HUDEP-2 (cell line): Measurements from ENCODE around the gene RNF130.
A peak's percentile ranks its signal among the peaks of the same experiment; 100 is the strongest.

ENCODE experiments used
- DNase-seq, 76 experiments: peaks; one replicate each; lab custom pipeline; 2025; ENCODE audit not compliant: unreplicated experiment in 76 of 76; lab: John Stamatoyannopoulos, UW

Gene RNF130

DNA sequence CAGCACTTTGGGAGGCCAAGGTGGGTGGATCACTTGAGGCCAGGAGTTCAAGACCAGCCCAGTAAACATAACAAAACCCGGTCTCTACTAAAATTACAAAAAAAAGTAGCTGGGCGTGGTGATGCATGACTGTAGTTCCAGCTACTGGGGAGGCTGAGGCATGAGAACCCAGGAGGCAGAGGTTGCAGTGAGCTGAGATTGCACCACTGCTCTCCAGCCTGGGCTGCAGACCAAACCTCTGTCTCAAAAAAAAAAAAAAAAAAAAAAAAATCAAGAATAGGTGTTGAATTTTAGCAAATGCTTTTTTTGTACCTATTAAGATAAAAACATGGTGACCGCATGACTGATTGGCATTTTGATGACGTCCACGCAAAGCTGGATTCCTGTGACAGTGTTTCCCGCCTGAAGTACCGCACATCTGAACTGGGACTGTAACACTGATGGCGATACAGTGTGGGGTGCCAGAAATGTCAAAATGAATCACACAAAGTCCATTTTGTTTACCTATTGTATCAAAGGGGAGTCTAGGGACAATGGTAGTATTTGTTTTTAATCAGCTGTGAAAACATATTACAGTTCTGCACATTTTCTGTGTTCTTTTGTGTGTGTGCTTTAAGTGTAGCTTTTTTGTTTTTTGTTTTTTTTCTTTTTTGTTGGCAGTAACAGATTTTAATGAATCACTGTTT is 140.6 kb downstream of the RNF130 start:
- DNase-seq: no peak

DNA sequence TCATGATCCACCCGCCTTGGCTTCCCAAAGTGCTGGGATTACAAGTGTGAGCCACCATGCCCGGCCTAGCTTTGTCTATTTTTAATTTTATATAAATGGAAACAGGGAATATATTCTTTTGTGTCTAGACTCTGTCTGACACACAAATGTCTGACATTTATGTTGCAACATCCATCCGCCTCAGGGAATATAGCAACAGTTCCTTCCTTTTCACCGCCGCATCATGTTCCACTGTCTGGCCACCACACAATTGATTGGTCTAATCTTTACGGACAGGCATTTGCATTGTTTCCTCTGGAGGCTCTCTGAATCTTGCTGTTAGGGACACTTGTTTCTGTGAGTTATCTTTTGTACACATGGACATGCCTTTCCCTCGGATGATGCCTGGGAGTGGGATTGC is 143.7 kb downstream of the RNF130 start:
- no peak for DNase-seq

DNA sequence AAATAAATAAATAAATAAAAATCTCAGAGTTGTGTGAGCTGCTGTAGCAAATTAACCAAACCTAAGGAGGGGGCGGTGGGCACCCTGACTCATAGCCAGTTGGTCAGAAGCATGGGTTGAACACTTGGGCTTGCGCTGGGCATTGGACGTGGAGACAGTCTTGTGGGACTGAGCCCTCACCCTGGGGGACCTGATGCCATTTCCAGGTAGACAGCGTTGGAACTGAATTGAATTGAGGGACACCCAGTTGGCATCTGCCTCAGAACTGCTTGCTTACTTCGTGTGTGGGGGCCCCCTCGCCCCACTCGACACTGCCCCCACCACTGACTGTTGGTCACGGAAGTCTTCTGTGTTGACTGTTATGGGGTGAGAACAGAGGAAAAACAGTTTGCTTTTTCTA is 144.9 kb downstream of the RNF130 start:
- DNase-seq: no peak

DNA sequence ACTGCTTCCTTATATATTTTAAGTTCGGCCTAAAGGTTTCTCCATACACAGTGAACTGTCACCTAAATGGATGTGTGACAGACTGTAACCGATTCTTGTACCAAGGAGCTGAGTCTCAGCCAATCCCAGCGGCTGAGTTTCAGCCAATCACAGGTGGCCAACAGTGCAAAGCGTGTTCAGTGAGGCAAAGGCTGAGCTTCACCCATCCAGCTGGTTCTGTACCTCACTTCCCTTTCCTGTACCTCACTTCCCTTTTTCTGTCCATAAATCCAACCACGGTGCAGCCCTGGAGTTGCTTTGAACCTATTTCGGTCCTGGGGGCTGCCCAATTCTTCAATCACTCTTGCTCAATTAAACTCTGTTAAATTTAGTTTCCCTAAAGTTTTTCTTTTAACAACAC is 148.1 kb downstream of the RNF130 start:
- DNase-seq: no peak

DNA sequence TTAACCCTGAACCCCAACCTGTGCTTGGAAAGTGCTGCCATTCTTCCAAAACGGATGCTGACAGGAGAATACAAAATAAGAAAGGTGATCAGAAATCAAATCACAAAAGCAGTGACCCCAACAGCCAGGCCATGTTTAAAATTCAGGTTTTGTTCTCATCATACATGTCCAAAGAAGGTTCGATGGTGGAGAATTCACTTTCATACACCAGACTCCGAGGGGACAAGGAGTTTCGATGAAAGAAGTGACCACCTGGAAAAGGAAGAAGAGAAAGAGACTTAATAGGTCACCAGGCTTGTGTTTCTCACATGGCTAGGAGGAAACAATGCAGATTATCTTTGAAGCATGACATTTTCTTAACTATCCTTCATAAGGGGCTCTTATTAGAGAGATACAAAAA is 151.4 kb downstream of the RNF130 start:
- no peak for DNase-seq

DNA sequence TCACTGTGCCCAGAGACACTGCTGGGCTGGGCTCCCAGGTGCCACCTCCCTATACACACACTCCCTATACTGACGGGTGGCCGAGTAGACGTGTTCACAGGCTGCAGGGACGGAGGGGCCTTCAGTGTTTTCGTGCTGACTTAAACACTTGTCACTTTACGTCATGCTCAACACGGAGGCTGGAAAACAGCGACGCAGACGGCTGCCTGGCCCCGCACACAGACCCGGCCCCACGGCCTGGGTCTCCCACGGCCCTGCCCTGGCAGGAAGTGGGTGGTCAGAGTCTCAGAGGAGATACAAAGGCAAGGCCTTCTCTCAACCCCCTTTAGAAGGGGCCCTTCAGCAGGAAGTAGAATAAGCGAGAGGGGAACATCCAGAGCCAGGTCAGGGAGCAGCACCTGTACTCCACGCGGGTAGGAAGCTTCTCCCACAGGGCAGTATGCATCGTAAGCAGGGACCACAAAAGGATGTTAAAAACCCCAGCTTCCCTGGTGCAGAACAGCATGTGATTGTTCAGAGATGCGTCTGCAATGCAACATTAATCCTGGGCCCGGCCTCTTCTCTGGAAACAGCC is 152.0 kb downstream of the RNF130 start:
- no peak for DNase-seq

DNA sequence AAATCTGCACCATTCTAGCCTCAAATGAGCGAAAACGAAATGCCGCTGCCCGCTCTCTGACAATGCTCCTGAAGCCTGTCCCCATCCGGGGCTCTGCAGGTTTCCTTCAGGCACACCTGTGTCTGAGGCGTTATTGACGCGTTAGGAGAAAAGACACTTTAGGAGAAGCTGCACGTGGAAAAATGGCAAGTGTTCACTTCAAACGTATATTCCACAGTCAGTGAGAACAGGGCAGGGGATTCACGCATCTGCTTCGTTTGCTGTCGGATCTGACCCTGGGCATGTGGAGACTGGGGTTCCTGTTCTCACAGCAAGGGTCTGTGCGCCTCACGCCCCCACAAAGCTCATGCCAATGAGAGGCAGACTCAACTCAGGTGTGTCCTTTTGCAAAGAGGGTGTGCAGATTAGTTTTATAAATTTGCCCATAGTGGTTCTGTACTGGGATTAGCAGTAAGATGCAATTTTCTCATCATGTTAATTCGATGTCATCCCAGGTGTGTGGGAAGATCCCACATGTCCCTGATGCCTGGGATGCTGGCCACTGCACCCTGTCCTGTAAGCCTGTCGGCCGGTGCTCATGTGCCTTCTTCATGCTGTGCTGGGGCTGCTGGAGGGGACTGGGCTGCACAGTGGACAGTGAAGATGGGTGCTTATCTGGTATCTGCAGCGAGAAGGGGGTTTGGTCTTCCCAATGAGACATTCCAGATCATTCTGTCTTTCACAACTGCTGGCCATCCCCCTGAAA is 152.6 kb downstream of the RNF130 start:
- DNase-seq: no peak

DNA sequence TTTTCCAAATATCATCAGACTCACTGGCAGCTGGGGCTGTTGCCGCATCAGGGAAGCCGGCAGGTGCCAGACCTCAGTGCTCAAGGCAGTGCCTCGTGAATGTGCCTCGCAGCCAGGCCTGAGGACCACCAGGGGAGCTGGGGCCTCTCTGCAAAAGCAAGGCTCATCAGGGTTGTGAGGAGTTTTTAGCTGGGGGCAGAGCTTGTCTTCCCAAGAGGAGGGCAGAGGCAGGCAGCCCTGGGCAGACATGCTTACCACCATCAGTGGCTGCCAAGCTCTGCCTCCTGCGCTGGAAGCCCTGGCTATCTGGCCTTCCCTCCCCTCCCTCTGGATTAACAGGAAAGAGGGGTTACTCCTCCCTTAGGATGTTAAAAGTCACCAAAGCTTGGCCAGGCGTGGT is 155.0 kb downstream of the RNF130 start:
- DNase-seq: no peak

DNA sequence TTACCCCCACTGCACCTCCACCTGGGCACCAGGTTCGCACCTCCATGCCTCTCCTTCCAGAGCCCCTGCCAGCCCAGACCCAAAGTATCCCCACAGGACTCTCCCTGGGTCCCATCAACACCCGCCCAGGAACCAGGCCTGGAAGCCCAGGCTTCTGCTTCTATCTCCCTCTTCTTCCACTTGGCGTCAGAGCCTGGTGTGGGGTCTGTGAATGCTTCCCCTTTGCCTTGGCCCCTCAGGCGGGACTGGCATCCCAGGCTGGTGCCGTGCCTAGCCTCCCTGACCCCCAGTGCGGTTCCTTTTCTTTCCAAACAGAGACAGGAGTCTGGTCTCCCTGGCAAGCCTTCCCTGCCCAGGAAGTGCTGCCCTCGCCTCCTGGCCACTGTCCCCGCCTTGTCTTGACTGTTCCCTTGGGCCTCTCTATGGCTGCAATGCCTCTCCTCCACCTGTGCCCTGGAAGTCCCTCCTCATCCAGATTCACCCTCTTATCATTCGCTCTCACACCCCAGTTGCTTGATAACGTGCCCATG is 156.1 kb downstream of the RNF130 start:
- no peak for DNase-seq

DNA sequence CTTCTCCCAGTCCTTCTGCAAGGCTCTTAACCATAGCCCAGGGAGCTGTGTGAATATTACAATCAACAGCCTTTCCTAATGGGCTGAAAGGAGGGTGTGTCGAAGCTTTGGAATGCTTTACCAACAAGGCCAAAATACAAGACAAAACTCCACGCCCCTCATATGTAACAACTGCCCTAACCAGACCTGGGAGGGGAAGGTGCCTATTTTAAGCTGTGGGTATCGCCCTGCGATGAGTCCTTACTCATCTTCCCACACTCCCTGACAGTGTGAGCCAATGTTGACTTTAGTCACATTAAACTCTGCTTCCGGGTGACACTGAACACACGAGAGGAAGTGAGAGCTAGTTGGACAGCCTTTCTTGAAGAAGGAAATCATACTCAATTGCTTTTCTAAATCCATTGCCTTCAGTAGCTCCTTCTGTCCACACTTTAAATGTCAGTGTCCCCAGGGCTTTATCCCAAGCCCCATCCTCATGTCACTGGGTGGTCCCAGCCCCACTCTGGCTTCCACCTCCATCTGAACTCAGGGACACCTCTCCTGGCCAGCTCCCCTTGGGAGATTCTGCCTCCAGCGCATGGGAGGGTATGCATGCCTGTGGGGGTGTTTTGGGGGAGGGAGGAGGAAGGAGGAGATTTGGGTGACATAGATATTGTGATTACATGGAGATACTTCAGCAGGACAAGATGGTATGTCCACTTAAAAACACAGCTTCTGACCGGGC is 157.4 kb downstream of the RNF130 start:
- DNase-seq: no peak

DNA sequence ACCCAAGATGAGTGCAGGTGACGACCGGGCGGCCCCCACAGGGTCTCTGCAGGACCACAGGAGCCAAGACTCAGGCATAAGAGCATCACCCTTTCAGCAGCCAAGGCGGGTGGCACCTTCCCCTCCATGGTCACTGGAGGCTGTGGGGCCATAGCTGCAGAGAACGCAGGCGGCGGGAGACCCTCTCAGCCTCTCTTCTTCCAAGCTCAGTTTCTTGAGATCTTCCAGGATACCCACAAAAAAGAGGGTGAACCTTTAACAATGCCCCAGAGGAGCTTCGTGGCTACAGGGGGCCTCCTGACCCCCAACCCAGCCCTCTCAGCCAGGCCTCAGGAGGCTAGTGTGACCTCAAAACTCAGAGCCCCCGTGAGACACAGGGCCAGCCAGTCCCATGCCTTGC is 158.1 kb downstream of the RNF130 start:
- DNase-seq: no peak

DNA sequence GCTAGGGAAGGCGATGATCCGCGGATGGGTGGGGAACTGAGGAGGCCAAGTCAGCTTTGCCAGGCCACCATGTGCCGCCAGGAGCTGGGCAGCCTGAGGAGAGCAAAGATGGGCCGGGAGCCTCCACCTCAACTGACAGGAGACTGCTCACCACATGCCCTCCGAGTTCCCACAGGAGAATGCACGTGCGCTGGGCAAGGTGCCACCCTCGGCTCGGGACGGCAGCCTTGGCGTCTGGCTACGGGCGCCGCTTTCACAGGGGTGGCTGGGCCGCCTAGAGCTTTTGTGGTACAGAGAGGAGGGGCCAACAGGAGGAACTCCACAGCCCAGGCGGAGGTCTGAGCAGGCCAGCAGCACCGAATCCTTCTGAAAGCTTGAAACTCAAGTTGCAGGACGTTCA is 158.6 kb downstream of the RNF130 start:
- no peak for DNase-seq

DNA sequence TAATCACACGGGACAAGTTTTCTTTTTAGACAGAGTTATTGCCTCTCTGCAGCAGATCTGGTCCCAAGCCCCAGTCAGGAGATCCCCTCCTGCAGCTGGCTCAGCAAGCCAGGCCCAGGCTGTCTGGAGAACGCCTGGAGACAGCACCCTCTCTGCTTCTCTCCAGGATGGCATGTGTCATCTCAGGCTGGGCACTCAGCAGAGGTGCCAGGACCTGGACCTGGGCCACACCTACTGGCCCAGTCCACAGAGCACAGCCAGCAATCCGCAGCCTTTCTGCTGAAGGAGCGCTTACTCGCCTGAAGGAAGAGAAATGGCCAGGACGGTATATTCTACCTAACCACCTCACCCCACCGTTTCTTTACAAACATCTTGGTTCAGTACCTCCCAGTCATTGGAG is 159.2 kb downstream of the RNF130 start:
- no peak for DNase-seq

DNA sequence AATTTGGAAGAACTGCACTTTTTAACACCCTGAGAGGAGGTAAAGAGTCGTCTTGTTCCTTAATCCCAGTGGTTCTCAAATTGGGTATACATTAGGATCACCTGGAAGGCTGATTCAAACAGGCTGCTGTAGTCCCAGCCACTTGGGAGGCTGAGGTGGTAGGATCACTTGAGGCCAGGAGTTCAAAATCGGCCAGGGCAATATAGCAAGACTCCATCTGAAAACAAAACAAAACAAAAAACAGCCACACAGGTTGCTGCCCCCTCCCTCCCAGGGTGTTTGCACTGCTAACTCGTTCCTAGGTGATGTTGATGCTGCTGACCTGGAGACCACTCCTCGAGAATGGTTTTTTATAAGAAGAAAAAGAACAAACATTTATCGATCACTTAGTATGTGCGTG is 162.3 kb downstream of the RNF130 start:
- DNase-seq: no peak

DNA sequence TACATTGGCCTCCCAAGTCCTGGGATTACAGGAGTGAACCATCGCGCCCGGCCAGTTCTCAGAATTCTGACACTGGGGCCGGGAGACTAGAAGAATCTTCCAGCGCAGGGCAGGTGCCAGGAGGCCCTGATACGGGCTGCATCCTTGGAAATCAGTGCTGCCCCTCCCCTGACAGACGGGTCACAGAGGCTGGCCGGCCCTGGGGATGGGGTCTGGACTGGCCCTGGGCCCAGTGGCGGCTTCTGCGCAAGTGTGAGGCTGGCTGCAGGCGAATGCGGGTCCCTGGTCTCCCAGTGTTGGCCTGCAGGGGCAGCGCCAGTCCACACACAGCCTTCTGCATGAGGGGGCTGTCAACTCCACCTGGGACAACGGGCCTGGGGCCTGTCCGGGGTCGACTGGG is 163.0 kb downstream of the RNF130 start:
- no peak for DNase-seq

DNA sequence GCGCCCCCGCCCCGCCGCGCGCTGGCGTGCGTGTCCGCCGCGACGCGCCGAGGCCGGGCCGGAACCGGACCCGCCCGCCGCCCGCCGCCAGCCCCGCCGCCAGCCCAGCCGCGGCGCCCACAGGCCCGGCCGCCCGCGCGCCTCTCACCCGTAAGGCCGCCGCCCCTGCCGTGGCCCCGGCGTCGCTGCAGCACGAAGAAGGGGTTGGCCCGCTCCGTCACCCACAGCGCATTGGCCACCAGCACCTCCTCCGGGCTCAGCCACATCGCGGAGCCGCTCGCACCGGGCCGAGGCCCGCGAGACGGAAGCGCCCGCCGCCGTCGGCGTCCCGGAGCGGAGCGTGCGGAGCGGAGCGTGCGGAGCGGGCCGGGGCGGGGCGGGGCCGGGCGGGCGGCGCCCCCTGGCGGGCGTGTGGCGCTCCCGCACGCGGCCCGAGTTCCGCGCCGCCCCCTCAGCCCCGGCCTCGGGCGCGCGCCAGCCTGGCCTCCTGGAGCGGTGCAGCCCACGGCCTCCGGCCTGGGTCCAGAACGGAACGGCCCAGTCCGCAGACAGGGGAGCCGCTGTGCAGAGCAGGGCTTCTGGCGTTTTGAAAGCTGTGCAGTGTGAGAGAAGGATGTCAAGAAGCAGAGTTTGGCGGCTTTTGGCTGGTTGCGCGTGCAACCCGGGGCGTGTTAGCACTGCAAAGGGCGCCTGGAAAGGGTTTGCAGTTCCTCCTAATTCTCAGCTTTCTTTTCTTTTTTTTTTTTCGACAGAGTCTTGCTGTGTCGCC is 163.8 kb downstream of the RNF130 start, which contains the start of gene TBC1D9B:
Gene TBC1D9B (minus strand): TSS at position 342 of the 769 bp plus-strand sequence. CDS start 76 bp downstream, at position 266.
- peak in 50 of 76 experiments; percentile 8 to 62 (median 30) for DNase-seq

DNA sequence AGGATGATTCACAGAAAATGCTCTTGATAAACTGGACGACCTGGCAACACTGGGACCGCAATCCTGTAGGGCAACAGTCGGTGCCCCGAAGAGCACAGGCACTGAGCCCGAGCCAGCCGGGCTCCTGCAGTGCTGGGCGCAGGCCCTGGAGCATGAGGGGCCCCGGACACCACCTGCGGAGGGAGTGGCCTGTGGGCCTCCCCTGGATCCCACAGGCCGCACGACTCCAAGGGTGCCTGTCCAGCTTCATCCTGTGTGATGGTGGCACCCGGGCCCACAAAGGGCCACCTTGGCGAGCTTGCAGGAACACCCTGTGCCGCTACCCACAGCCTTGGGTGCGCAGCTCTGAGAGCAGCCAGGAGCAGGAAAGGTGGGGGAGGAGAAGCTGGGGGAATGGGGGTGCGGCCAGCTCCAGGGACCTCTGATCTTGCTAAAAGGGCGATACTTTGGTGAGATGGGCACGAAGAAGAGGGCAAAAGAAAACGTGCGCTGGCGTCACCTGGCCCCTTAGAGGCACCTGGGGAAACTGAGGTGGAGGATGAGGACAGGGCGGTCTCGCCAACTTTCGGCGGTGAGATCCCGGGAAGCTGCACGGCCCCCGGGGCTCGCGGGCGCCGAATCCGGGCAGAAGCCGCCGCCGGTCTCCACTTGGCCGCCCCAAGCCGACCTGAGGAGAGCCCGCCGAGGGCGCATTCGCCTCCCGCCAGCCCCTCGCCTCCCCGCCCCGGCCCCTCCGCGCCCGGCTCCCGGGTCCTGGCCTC is 164.6 kb downstream of the RNF130 start:
- DNase-seq: peak in 15 of 76 experiments; percentile 3 to 36 (median 15)

DNA sequence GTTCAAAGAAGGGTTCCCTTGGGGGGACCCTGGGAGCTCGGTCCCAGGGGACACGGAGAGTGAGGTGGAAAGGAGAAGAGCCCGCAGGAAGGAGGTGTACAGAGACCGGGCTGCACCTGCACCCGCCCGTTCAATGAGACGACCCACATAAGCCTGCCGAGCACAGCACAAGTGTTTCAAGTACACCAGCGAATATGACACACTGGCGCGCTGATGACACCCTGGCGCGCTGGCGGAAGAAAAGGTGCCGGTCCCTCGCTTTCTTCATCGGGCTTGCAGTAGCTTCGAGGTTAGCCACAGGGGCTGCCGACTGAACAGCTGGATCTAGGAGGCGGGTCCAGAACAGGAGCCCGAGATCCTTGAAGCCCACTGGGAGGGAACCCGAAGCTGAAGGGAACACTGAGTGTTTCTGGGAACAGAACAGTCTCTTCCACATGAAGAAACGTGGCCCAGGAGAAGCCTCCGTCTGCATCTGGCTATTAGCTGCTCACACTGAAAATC is 165.2 kb downstream of the RNF130 start:
- DNase-seq: no peak

DNA sequence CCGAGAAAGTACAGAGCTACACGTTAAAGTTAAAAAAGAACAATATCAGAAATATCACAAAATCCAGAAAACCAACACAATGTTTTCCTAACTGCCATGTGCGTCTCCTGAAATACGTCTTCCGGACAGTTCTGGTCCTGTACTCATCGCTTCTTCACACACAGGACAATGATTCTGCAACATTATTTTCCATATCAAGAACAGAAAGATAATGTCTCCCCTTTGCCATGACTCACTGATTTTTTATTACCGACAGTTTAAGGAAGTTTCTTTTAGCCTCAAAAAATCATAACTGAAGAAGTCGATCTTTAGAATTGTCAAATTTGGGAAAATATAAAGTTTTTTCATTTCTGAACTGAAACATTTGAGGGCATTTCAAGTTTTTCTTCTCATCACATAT is 166.4 kb downstream of the RNF130 start:
- DNase-seq: peak in 1 of 76 experiments; percentile 7
